Measurements from ENCODE around the gene RTN1.

Gene RTN1

GRCh38 chr14:59827401-59827800, 43.2 kb downstream of the RTN1 start:
- TF ChIP-seq, protein P1, sequence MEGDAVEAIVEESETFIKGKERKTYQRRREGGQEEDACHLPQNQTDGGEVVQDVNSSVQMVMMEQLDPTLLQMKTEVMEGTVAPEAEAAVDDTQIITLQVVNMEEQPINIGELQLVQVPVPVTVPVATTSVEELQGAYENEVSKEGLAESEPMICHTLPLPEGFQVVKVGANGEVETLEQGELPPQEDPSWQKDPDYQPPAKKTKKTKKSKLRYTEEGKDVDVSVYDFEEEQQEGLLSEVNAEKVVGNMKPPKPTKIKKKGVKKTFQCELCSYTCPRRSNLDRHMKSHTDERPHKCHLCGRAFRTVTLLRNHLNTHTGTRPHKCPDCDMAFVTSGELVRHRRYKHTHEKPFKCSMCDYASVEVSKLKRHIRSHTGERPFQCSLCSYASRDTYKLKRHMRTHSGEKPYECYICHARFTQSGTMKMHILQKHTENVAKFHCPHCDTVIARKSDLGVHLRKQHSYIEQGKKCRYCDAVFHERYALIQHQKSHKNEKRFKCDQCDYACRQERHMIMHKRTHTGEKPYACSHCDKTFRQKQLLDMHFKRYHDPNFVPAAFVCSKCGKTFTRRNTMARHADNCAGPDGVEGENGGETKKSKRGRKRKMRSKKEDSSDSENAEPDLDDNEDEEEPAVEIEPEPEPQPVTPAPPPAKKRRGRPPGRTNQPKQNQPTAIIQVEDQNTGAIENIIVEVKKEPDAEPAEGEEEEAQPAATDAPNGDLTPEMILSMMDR (IDR thresholded peaks at IDR 0.05), result no peak
- peak overlapping the region; percentile 60 for H3K27ac Mint-ChIP-seq
- no peak overlapping the region for H3K4me3 Mint-ChIP-seq
- H3K9me3 Mint-ChIP-seq, result peaks cover under 1% of the 10 kb centered on the region
- DNase-seq, result no peak
- H3K27me3 Mint-ChIP-seq (ENCODE audit: low read depth, poor library complexity), result no peaks in the 10 kb centered on the region
- no peaks in the 10 kb centered on the region for H3K36me3 Mint-ChIP-seq (ENCODE audit: low read depth)
- H3K4me1 Mint-ChIP-seq, result peaks cover 15% of the 10 kb centered on the region

GRCh38 chr14:59826150-59826549, 44.4 kb downstream of the RTN1 start:
- TF ChIP-seq, protein P1 (IDR thresholded peaks at IDR 0.05), result no peak
- H3K9me3 Mint-ChIP-seq, result peaks cover 4% of the 10 kb centered on the region
- no peak for DNase-seq
- H3K4me3 Mint-ChIP-seq, result no peak overlapping the region
- H3K27me3 Mint-ChIP-seq (ENCODE audit: low read depth, poor library complexity), result peaks cover 6% of the 10 kb centered on the region
- H3K27ac Mint-ChIP-seq, result no peak overlapping the region
- peaks cover 14% of the 10 kb centered on the region for H3K4me1 Mint-ChIP-seq
- H3K36me3 Mint-ChIP-seq (ENCODE audit: low read depth), result no peaks in the 10 kb centered on the region

- Mint-ChIP-seq H3K4me1 (peaks cover 10% of the 10 kb centered on the region), H3K27me3 (ENCODE audit: low read depth, poor library complexity) (peaks cover 6% of the 10 kb centered on the region), H3K27ac (no peak overlapping the region), H3K4me3 (no peak overlapping the region), H3K36me3 (ENCODE audit: low read depth) (no peaks in the 10 kb centered on the region), H3K9me3 (peaks cover 4% of the 10 kb centered on the region)
- no peak for DNase-seq
- TF ChIP-seq, protein P1 (IDR thresholded peaks at IDR 0.05), result no peak
Measured at GRCh38 chr14:59823179-59823578, 47.4 kb downstream of the RTN1 start.

DNA sequence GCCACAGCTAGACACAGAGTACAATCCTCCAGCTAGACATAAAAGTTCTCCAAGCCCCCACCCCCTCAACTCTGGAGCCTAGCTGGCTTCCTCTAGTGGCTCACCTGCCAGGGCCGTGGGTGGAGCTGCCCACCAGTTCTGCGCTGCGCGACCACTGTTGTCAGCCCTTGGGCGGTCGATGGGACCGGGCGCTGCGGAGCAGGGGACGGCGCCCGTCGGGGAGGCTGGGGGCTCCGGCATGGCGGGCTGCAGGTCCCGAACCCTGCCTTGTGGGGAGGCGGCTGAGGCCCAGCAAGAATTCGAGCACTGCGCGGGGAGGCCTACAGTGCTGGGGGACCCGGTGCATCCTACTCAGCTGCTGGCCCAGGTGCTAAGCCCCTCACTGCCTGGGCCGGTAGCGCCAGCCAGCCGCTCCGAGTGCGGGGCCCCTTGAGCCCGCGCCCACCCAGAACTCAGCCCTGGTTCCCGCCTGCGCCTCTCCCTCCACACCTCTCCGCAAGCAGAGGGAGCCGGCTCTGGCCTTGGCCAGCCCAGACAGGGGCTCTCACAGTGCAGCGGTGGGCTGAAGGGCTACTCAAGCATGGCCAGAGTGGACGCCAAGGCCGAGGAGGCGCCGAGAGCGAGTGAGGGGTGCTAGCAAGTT, 51.0 kb downstream of the RTN1 start:
- Mint-ChIP-seq H3K36me3 (ENCODE audit: low read depth) (no peaks in the 10 kb centered on the region), H3K4me1 (no peaks in the 10 kb centered on the region), H3K9me3 (peaks cover 4% of the 10 kb centered on the region), H3K27me3 (ENCODE audit: low read depth, poor library complexity) (peaks cover 18% of the 10 kb centered on the region), H3K4me3 (no peak overlapping the region), H3K27ac (no peak overlapping the region)
- TF ChIP-seq, protein P1 (IDR thresholded peaks at IDR 0.05), result no peak
- DNase-seq, result no peak

DNA sequence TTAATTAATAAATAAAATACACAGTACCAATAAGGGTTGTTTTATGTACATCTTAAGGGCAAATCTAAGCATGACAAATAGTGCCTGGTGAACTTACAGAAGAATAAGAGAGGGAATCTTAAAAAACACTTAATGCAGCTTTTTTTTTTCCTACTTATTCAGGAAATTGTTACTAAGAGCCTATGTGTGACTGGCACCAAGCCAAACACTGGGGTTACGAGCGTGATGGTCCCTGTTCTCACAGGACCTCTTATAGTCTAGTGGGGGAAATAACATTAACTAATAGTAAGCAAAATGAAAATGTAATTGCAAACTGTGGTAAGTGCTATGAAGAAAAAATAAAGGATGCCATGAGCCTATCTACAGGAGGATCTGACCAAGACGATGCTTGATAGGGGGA, 53.6 kb downstream of the RTN1 start:
- no peaks in the 10 kb centered on the region for H3K4me1 Mint-ChIP-seq
- no peak overlapping the region for H3K4me3 Mint-ChIP-seq
- H3K27me3 Mint-ChIP-seq (ENCODE audit: low read depth, poor library complexity), result peaks cover 18% of the 10 kb centered on the region
- H3K9me3 Mint-ChIP-seq, result no peaks in the 10 kb centered on the region
- TF ChIP-seq, protein P1 (IDR thresholded peaks at IDR 0.05), result no peak
- DNase-seq, result no peak
- no peaks in the 10 kb centered on the region for H3K36me3 Mint-ChIP-seq (ENCODE audit: low read depth)
- H3K27ac Mint-ChIP-seq, result no peak overlapping the region

DNA sequence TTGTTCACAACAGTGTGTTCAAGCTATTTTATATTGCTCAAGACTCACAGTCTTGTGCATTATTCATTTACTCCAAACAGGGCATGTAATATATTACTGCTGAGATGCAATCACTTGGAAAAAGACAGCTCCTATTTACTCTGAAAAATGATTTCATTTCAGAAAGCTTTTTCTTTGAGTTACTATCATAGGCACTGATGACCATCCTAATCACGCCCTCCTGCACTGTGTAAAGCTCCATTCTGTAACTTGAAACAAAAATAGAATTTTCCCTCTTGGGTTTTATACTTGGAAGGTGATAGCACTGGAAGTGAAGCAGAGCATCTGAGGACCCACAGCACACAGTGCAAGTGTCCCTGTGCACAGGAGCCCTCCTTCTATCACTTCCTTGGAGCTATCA, 55.6 kb downstream of the RTN1 start:
- DNase-seq, result no peak
- no peaks in the 10 kb centered on the region for H3K9me3 Mint-ChIP-seq
- no peak overlapping the region for H3K27ac Mint-ChIP-seq
- TF ChIP-seq, protein P1 (IDR thresholded peaks at IDR 0.05), result no peak
- peaks cover 12% of the 10 kb centered on the region for H3K27me3 Mint-ChIP-seq (ENCODE audit: low read depth, poor library complexity)
- H3K4me1 Mint-ChIP-seq, result no peaks in the 10 kb centered on the region
- no peak overlapping the region for H3K4me3 Mint-ChIP-seq
- no peaks in the 10 kb centered on the region for H3K36me3 Mint-ChIP-seq (ENCODE audit: low read depth)

Measured in nephron progenitor cell (in vitro differentiated cells).